HEK293 (cell line): ENCODE data around the gene RFLNA.

ENCODE experiments used
- CTCF ChIA-PET: fragments of 350-600 bp; formaldehyde crosslinking; extraction: SDS; loops from one replicate; lab custom pipeline; 2021; ENCODE audit warnings: antibody characterized with exemption; lab: Yijun Ruan, JAX
- POLR2A ChIA-PET: fragments of 300-600 bp; formaldehyde crosslinking; extraction: SDS; loops from one replicate; lab custom pipeline; 2020; ENCODE audit warnings: antibody characterized with exemption, inconsistent platforms; lab: Yijun Ruan, JAX
- H3K27ac ChIP-seq: fragments of 200-500 bp; sonication (Bioruptor generic); 2 replicates; pipeline ENCODE4 v1.5.1; 2014; ENCODE audit warnings: low read depth, low read length, control low read depth, inconsistent platforms; ENCODE audit errors: extremely low read depth
- H3K36me3 ChIP-seq, 2 experiments: fragments of 200-500 bp in 1 of 2; sonication (Bioruptor generic) in 1 of 2; 1 replicate in 1 of 2; 2 replicates in 1 of 2; pipeline ENCODE4 v1.5.1; 2014 to 2017; ENCODE audit warnings: inconsistent platforms in 2 of 2, low read length in 2 of 2; ENCODE audit not compliant: control insufficient read depth in 2 of 2, insufficient read depth in 1 of 2
- H3K4me1 ChIP-seq: fragments of 200-500 bp; sonication (Bioruptor generic); 2 replicates; pipeline ENCODE4 v1.5.1; 2014; ENCODE audit warnings: mild to moderate bottlenecking, low read length, inconsistent platforms; ENCODE audit not compliant: control insufficient read depth, insufficient read depth
- H3K4me3 ChIP-seq: 2 replicates; pipeline ENCODE4 v1.5.1; 2011; ENCODE audit warnings: low read depth, mild to moderate bottlenecking, control low read depth, low read length, moderate library complexity
- H3K9me3 ChIP-seq: fragments of 200-500 bp; sonication (Bioruptor generic); 2 replicates; pipeline ENCODE4 v1.5.1; 2014; ENCODE audit warnings: low read depth, low read length, inconsistent platforms; ENCODE audit not compliant: control insufficient read depth, insufficient read depth
- KLF17 ChIP-seq: fragments of 450-650 bp; formaldehyde crosslinking; IDR thresholded peaks from 2 replicates; pipeline ENCODE4 v1.5.1; 2016; ENCODE audit warnings: missing biosample characterization, missing genetic modification characterization
- MYNN ChIP-seq: fragments of 450-650 bp; formaldehyde crosslinking; IDR thresholded peaks from 2 replicates; pipeline ENCODE4 v1.5.1; 2016; ENCODE audit warnings: missing biosample characterization, missing genetic modification characterization, borderline replicate concordance
- TRIM28 ChIP-seq: IDR thresholded peaks from 2 replicates; pipeline ENCODE4 v1.6.1; 2011; ENCODE audit warnings: low read length, control low read depth, borderline replicate concordance
- ZBTB17 ChIP-seq: fragments of 450-650 bp; formaldehyde crosslinking; IDR thresholded peaks from 2 replicates; pipeline ENCODE4 v1.5.1; 2016; ENCODE audit warnings: missing biosample characterization, missing genetic modification characterization
- ZFP41 ChIP-seq: fragments of 450-650 bp; formaldehyde crosslinking; IDR thresholded peaks from 2 replicates; pipeline ENCODE4 v1.5.1; 2016; ENCODE audit warnings: missing biosample characterization, missing genetic modification characterization, borderline replicate concordance
- ZIC2 ChIP-seq: fragments of 450-650 bp; formaldehyde crosslinking; IDR thresholded peaks from 2 replicates; pipeline ENCODE4 v1.5.1; 2016; ENCODE audit warnings: missing biosample characterization, missing genetic modification characterization
- ZNF155 ChIP-seq: fragments of 450-650 bp; formaldehyde crosslinking; IDR thresholded peaks from 2 replicates; pipeline ENCODE4 v1.5.1; 2016; ENCODE audit warnings: missing biosample characterization, missing genetic modification characterization
- ZNF24 ChIP-seq: fragments of 450-650 bp; formaldehyde crosslinking; IDR thresholded peaks from 2 replicates; pipeline ENCODE4 v1.5.1; 2016; ENCODE audit warnings: missing biosample characterization, missing genetic modification characterization
- ZNF366 ChIP-seq: fragments of 450-650 bp; formaldehyde crosslinking; conservative IDR thresholded peaks from 2 replicates; pipeline ENCODE4 v1.5.1; 2016; ENCODE audit warnings: missing biosample characterization, missing genetic modification characterization
- ZNF394 ChIP-seq: fragments of 450-650 bp; formaldehyde crosslinking; IDR thresholded peaks from 2 replicates; pipeline ENCODE4 v1.5.1; 2016; ENCODE audit warnings: missing biosample characterization, missing genetic modification characterization, mild to moderate bottlenecking, moderate library complexity, borderline replicate concordance
- ZNF510 ChIP-seq: fragments of 450-650 bp; formaldehyde crosslinking; IDR thresholded peaks from 2 replicates; pipeline ENCODE4 v1.5.1; 2018; ENCODE audit warnings: mild to moderate bottlenecking, missing genetic modification characterization, missing biosample characterization; ENCODE audit not compliant: insufficient replicate concordance
- ZNF580 ChIP-seq: fragments of 450-650 bp; formaldehyde crosslinking; IDR thresholded peaks from 2 replicates; pipeline ENCODE4 v1.5.1; 2016; ENCODE audit warnings: missing biosample characterization, missing genetic modification characterization
- ZNF626 ChIP-seq: fragments of 450-650 bp; sonication (Bioruptor Pico); formaldehyde crosslinking; IDR thresholded peaks from 2 replicates; pipeline ENCODE4 v1.5.1; 2018; ENCODE audit warnings: missing biosample characterization, missing genetic modification characterization, inconsistent platforms
- ZNF768 ChIP-seq: fragments of 450-650 bp; formaldehyde crosslinking; IDR thresholded peaks from 2 replicates; pipeline ENCODE4 v1.5.1; 2018; ENCODE audit warnings: missing biosample characterization, mild to moderate bottlenecking, missing genetic modification characterization
- ZXDB ChIP-seq: fragments of 450-650 bp; formaldehyde crosslinking; IDR thresholded peaks from 2 replicates; pipeline ENCODE4 v1.5.1; 2016; ENCODE audit warnings: missing biosample characterization, missing genetic modification characterization
- TF ChIP-seq, protein P1 (sequence below): fragments of 450-650 bp; formaldehyde crosslinking; IDR thresholded peaks from 2 replicates; pipeline ENCODE4 v1.5.1; 2016; ENCODE audit warnings: missing biosample characterization, missing genetic modification characterization
- TF ChIP-seq, protein P2 (sequence below): fragments of 450-650 bp; formaldehyde crosslinking; IDR thresholded peaks from 2 replicates; pipeline ENCODE4 v1.5.1; 2016; ENCODE audit warnings: missing biosample characterization, missing genetic modification characterization

The RFLNA gene

DNA sequence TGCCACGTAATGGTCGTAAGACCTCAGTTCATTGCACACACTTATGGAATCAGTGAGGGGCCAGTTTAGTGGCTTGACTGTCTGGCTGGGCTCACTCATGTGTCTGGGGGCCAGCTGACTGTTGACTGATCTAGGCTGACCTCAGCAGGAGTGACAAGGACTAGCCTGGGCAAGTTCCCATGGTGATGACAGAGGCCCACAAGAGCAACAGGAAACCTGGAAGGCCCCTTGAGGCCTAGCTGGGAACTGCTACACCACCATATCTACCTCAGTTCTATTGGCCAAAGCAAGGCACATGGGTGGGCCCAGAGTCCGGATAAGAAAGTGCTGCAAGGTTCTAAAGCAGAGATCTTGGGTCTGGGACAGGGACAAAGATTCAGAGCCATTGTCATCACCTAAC lies 21.3 kb upstream of the RFLNA start (continued):
- 0 out of 2 replicates have a peak, but pooled peaks have one; percentile 16 for TF ChIP-seq ZNF394
- peak; percentile 88 for TF ChIP-seq TRIM28
- TF ChIP-seq ZIC2: peak; percentile 69; the same call in 1 of the 2 replicates
- TF ChIP-seq, protein P1, sequence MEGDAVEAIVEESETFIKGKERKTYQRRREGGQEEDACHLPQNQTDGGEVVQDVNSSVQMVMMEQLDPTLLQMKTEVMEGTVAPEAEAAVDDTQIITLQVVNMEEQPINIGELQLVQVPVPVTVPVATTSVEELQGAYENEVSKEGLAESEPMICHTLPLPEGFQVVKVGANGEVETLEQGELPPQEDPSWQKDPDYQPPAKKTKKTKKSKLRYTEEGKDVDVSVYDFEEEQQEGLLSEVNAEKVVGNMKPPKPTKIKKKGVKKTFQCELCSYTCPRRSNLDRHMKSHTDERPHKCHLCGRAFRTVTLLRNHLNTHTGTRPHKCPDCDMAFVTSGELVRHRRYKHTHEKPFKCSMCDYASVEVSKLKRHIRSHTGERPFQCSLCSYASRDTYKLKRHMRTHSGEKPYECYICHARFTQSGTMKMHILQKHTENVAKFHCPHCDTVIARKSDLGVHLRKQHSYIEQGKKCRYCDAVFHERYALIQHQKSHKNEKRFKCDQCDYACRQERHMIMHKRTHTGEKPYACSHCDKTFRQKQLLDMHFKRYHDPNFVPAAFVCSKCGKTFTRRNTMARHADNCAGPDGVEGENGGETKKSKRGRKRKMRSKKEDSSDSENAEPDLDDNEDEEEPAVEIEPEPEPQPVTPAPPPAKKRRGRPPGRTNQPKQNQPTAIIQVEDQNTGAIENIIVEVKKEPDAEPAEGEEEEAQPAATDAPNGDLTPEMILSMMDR (tag by site-specific recombination): 0 out of 2 replicates have a peak, but pooled peaks have one; percentile 25
- TF ChIP-seq, all 188 proteins: peak for 11

- CTCF ChIA-PET: interaction anchor here (0.7 to 1.1 kb wide), 3 partner anchors 46 to 243 kb away, joined by 4 to 5 read pairs (median 4); no protein-coding TSS in a partner anchor
- TF ChIP-seq ZNF155 (tag by site-specific recombination): no peak
- no peak for TF ChIP-seq MYNN (tag by site-specific recombination)
- TF ChIP-seq ZNF510 (tag by site-specific recombination): no peak
- TF ChIP-seq ZFP41: no peak
- 0 out of 2 replicates have a peak, but pooled peaks have one; percentile 32 for TF ChIP-seq ZBTB17 (tag by site-specific recombination)
- no peak for TF ChIP-seq ZNF24 (tag by site-specific recombination)
- TF ChIP-seq ZXDB (tag by site-specific recombination): no peak
- no peak for TF ChIP-seq ZNF626 (tag by site-specific recombination)
- no peak for TF ChIP-seq ZNF580 (tag by site-specific recombination)
- TF ChIP-seq KLF17 (tag by site-specific recombination): no peak
- no peak for TF ChIP-seq ZNF768 (tag by site-specific recombination)
- TF ChIP-seq, protein P2, sequence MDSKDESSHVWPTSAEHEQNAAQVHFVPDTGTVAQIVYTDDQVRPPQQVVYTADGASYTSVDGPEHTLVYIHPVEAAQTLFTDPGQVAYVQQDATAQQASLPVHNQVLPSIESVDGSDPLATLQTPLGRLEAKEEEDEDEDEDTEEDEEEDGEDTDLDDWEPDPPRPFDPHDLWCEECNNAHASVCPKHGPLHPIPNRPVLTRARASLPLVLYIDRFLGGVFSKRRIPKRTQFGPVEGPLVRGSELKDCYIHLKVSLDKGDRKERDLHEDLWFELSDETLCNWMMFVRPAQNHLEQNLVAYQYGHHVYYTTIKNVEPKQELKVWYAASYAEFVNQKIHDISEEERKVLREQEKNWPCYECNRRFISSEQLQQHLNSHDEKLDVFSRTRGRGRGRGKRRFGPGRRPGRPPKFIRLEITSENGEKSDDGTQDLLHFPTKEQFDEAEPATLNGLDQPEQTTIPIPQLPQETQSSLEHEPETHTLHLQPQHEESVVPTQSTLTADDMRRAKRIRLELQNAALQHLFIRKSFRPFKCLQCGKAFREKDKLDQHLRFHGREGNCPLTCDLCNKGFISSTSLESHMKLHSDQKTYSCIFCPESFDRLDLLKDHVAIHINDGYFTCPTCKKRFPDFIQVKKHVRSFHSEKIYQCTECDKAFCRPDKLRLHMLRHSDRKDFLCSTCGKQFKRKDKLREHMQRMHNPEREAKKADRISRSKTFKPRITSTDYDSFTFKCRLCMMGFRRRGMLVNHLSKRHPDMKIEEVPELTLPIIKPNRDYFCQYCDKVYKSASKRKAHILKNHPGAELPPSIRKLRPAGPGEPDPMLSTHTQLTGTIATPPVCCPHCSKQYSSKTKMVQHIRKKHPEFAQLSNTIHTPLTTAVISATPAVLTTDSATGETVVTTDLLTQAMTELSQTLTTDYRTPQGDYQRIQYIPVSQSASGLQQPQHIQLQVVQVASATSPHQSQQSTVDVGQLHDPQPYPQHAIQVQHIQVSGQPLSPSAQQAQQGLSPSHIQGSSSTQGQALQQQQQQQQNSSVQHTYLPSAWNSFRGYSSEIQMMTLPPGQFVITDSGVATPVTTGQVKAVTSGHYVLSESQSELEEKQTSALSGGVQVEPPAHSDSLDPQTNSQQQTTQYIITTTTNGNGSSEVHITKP: no peak
- TF ChIP-seq ZNF366 (tag by site-specific recombination): peak; percentile 63
- Histone ChIP-seq H3K27ac (no peak overlapping the region), H3K4me1 (no peaks in the 10 kb centered on the region), H3K36me3 (no peaks in the 10 kb centered on the region), H3K4me3 (no peak overlapping the region), H3K9me3 (no peaks in the 10 kb centered on the region)
- POLR2A ChIA-PET: no interaction called here
These were observed 18.6 kb upstream of the RFLNA start for GRCh38 chr12:124276337-124276736.
